Fibroblast of skin of right biceps (primary cell): Measurements from ENCODE around the gene SPATA24.
"Not testable (repeated sequence)": the region's sequence is repeated elsewhere in the genome, so short reads cannot be mapped to it uniquely, and the experiment has no call there.

Source experiments
- DNase-seq: peaks from one replicate; pipeline ENCODE4 v3.0.0-alpha.2; 2013

SPATA24 gene, protein sequence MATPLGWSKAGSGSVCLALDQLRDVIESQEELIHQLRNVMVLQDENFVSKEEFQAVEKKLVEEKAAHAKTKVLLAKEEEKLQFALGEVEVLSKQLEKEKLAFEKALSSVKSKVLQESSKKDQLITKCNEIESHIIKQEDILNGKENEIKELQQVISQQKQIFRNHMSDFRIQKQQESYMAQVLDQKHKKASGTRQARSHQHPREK

DNA sequence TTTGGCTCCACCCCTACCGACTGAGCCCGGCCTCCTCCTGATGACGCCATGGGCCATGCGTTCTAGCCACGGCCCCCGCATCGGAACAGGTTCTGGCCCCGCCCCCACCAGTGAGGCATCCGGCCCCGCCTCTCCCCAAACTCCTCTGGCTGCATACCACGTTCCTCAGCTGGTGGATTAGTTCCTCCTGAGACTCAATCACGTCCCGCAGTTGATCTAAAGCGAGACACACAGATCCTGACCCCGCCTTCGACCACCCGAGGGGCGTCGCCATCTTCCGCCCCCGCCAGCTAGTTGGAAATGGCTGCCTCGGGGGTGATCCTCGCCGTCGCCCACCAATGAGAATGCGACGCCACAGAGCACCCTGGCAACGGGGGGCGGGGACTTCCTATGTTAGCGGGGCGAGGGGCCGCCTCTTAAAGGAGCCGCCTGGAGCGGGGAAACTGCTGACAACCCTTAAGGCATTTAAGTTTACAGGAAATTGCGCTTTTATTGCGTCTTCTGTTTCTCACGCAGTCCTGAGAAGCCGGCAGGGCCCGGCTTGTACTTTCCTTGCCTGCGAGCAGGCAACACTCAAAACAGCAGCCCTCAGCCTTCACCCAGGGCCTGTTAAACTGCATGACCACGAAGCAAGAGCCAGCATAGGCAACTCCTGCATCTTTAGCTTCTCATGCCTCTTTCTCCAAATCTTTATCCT lies at the start of gene SPATA24:
Gene SPATA24, minus strand, starts transcription at position 303 of the 697 bp plus-strand sequence. Its CDS starts 29 bp downstream, at position 274.
- DNase-seq: peak; percentile 98

GRCh38 chr5:139451878-139452660 lies 48.2 kb upstream of the SPATA24 start:
- no peak for DNase-seq

GRCh38 chr5:139451176-139451575 lies 47.3 kb upstream of the SPATA24 start:
- no peak for DNase-seq

DNA sequence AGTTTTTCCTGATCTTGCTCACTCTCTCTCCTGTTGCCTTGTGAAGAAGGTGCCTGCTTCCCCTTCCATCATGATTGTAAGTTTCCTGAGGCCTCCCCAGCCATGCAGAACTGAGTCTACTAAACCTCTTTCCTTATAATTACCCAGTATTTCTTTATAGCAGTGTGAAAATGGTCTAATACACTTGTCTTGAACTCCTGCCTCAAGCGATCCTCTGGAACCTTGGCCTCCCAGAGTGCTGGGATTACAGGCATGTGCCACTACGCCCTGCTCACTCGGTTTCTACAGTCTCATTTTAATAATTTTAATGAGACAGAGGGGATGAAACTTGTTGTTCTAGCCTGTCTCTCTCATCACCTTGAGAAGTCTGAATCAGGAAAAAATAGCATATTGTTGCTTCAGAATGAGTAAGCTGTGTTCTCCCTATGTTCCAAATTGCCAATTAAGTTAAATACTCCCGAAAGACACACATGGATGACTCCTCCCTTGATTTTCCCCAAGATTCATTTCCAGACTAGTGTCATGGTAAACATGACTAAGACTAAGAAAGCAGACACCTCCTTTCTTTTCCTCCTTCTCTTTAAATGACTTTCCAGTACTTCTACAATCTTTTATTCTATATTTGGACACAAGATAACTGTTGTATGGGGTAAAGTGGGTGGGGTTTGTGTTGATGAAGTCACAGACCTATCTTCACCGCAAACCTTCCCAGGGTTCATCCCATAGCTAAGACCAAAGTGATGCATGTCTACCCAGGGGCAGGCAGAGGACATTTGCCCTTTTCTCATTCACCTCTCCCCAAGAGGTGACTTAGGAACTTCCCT lies 43.3 kb upstream of the SPATA24 start:
- DNase-seq: peak; percentile 83

DNA sequence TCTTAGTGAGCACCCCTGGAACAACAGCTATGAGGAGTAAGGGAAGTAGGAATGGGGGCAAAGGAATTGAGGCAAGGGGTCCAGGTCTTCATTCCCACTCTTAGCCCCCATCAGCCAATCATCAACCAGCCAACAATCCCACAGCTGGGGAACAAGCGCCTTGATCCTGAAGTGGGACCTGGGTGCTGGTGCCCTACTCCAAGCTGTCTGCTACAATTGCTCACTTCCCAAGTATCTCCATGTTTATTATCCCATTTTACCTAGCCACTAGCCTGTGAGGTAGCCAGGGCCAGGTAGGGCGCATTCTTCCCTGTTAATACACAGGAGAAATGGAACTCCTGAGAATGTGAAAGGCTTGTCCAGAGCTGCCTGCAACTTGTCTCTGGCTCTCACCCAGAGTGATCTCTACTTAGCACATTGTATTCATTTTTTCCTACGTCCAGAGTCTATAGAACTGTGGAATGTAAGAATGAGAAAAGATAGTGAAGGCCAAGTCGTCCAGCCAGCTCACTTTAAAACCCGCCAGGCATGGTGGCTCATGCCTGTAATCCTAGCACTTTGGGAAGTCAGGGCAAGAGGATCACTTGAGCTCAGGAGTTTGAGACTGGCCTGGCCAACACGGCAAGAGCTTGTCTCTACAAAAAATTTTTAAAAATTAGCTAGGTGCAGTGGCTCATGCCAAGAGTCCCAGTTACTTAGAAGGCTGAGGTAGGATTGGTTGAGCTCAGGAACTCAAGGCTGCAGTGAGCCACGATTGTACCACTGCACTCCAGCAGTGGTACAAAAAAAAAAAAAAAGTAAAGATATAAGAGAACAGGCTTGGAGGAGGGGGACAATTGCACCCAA lies 41.7 kb upstream of the SPATA24 start:
- peak; percentile 85 for DNase-seq

DNA sequence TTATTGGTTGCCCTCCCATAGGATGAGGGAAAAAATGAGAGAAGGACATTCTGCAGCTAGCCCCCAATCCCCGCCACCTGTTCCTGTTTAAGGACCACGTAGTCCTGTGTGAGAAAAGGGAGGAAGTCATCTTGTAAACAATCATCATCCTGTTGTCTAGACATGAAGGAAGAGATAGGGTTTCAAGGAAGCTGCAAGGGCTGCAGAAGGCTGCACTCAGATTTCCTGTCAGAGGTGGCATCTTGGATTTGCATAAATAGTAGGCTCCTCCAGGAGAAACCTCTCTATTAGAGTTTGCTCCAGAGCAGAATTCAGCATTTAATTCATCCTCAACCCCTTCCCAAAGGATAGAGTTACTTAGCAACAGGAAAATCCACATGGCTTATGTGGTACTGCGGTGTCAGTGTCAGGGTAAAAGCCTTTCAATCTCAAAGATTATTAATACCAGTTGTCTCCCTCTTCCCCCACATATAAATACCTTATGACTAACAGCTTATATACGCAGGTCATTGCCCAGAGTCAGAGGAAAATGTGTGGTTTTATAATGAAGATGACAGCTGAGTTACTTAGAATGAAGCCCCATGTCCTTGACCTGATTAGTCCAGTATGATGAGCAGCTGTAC lies 40.1 kb upstream of the SPATA24 start:
- peak; percentile 95 for DNase-seq

DNA sequence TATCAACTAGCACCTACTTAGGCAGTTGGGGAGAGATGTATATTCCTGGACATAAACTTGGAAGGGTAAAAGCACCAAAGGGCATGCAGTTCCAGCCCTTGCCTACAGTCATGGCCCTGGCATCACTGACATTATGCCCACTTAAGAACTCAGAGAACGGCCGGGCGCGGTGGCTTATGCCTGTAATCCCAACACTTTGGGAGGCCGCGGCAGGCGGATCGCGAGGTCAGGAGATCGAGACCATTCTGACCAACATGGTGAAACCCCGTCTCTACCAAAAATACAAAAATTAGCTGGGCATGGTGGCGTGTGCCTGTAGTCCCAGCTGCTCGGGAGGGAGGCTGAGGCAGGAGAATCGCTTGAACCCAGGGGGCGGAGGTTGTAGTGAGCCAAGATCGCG lies 36.5 kb upstream of the SPATA24 start:
- DNase-seq: not testable (repeated sequence)

DNA sequence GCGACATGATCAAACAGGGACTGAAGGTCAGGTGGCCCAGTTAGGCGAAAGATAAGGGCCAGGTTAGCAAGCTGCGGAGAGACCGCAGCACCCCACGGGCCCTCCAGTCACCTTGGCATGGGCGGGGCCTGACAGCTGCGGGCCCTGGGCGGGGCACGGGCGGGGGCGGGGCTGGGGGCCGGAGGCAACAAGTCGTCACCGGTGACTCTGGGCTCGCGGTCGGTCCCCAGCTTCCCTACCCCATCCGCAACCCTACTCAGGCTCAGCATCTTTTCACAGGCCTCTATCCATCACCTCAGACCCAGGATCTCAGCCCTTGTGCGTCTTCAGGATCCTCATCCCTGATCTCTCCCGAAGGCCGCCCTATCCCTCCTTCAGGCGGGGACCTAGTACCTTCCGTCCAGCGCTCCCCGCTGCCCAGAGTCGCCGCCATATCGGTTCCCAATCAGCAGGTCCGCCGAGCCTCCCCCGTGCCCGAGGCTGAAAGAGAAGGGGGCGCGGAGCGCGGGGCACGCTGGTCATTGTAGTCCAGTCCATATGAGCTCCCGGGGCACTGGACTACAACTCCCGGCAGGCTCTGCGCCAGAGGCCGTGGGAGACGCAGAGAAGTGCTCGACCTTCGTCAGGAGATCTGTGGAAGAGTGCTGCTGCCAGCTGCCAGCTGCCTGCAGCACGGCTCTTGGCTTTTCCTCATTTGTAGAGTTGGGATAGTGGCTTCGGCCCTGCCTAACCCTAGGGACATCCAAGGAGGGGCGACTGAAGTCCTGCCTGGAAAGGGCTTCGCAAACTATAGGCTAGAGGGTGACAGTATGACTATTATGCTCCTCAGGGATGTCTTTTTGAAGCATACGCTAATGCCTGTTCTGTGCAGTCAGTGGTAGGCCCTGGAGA lies 35.4 kb upstream of the SPATA24 start, which contains the start of gene DNAJC18:
Gene DNAJC18, minus strand, starts transcription at position 513 of the 891 bp plus-strand sequence. Its CDS starts 80 bp downstream, at position 433.
- peak; percentile 89 for DNase-seq

DNA sequence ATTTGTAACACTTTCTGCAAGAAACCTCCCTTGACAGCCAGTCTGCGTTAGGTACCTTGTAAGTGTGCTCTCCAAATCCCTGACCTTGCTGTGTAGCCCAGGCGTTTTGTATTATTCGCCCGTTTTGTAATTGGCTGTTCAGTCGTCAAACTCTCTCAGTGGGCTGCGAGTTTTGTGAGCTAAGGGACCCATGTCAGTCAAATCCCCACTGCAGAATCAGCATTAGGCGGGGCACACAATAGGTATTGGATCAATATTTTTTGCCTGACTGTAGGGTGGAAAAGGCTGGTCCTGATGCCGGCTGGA lies 34.8 kb upstream of the SPATA24 start:
- DNase-seq: no peak

GRCh38 chr5:139435676-139436075 lies 31.8 kb upstream of the SPATA24 start:
- no peak for DNase-seq

DNA sequence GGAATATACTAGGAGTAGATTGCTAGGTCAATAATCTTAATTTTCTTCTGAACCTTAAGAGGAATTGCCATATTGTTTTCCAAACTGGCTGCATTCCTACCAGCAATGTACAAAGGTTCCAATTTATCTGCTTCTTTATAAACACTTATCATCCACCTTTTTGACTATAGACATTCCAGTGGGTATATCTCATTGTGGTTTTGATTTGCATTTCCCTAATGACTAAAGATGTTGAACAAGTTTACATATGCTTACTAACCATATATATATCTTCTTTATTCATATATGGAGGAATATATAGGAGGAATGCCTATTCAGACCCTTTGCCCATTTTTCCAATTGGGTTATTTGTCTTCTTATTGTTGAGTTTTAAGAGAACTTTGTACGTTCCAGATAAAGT lies 27.8 kb upstream of the SPATA24 start:
- no peak for DNase-seq

DNA sequence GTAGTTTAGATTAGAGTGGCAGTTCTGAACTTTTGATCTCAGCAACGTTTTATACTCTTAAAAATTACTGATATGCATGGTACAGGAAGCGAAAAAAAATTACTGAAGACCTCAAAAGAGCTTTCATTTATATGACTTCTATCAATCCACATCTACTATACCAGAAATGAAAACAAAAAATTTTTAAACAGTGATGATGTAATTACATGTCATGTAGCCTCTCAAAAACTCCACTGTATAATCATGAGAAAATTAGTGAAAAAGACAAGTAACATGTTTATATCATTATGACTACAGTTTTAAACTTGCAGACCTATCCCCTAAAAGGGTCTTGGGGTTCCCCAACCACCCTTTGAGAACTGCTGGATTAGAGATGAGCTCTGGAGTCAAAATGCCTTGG lies 26.1 kb upstream of the SPATA24 start:
- no peak for DNase-seq

- peak; percentile 81 for DNase-seq
Observed at GRCh38 chr5:139426203-139426885, 22.5 kb upstream of the SPATA24 start.

DNA sequence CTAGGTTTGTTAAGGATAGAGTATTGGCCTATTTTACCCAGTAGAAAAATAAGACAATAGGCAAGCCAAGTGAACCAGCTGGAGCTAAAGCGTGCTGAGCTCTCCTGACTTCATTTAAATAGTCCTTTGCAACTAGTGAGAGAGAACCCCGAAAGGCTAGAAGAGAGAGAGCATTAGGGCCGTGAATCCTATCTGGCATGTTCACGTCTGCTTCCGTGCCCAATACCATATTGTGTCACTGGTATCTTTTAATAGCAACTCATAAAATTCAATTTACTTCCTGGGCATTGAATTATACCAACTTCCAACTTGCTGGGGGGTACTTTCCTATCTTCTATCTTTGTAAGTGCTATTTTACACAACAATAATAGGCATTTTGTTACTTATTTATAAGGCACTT lies 21.6 kb upstream of the SPATA24 start:
- no peak for DNase-seq

GRCh38 chr5:139422307-139422893 lies 18.5 kb upstream of the SPATA24 start:
- peak; percentile 72 for DNase-seq

- no peak for DNase-seq
Observed at GRCh38 chr5:139419226-139420192, 15.6 kb upstream of the SPATA24 start.

- no peak for DNase-seq
Observed at GRCh38 chr5:139418793-139419192, 14.9 kb upstream of the SPATA24 start.

DNA sequence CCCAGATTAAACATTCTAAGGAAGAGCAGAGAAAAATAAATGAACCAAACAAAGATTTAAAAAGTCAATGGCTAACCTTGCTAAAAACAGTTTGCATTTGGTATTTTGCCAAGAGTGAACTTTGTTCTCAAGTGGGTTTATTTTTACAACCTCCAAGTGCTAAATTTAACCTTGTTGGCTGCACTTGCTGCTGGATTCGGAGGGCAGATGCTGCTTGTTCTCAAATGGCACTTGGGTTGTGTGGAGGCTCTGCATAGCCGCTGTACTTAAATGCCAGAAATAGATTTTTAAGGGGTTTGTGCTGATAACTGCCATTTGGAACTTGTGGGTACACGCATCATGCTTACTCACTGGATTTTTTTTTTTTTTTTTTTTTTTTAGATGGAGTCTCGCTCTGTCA lies 13.3 kb upstream of the SPATA24 start:
- no peak for DNase-seq
